NCI-H2227 (cell line): ENCODE results near the gene EEF1B2.
"Not testable (repeated sequence)": the region's sequence is repeated elsewhere in the genome, so short reads cannot be mapped to it uniquely, and the experiment has no call there.

ENCODE experiments used
- DNase-seq: peaks from one replicate; lab custom pipeline; 2025; ENCODE audit not compliant: unreplicated experiment; lab: John Stamatoyannopoulos, UW

The EEF1B2 gene

GRCh38 chr2:206163251-206163880 lies 3.7 kb downstream of the EEF1B2 start:
- no peak for DNase-seq

- DNase-seq = peak; percentile 79
These were observed 4.7 kb downstream of the EEF1B2 start for GRCh38 chr2:206164261-206164862.

GRCh38 chr2:206168230-206168629 lies 8.5 kb downstream of the EEF1B2 start:
- DNase-seq = not testable (repeated sequence)

GRCh38 chr2:206171624-206172397 lies 12.1 kb downstream of the EEF1B2 start:
- DNase-seq = not testable (repeated sequence)

- no peak for DNase-seq
These were observed 13.5 kb downstream of the EEF1B2 start for GRCh38 chr2:206173147-206173546.

- DNase-seq = no peak
These were observed 16.4 kb downstream of the EEF1B2 start for GRCh38 chr2:206176121-206176520.

- no peak for DNase-seq
These were observed 17.2 kb downstream of the EEF1B2 start for GRCh38 chr2:206176901-206177300.

- not testable (repeated sequence) for DNase-seq
These were observed 21.8 kb downstream of the EEF1B2 start for GRCh38 chr2:206181526-206181925.

- no peak for DNase-seq
These were observed 30.0 kb downstream of the EEF1B2 start for GRCh38 chr2:206189691-206190090.

GRCh38 chr2:206190111-206190510 lies 30.4 kb downstream of the EEF1B2 start:
- DNase-seq = no peak

GRCh38 chr2:206190689-206191088 lies 31.0 kb downstream of the EEF1B2 start:
- DNase-seq = no peak

GRCh38 chr2:206192157-206192556 lies 32.5 kb downstream of the EEF1B2 start:
- no peak for DNase-seq

GRCh38 chr2:206193671-206194357 lies 34.1 kb downstream of the EEF1B2 start:
- no peak for DNase-seq

- no peak for DNase-seq
These were observed 39.0 kb downstream of the EEF1B2 start for GRCh38 chr2:206198677-206199076.

GRCh38 chr2:206201075-206201848 lies 41.6 kb downstream of the EEF1B2 start:
- DNase-seq = no peak

GRCh38 chr2:206202446-206202845 lies 42.8 kb downstream of the EEF1B2 start:
- no peak for DNase-seq

GRCh38 chr2:206203331-206203730 lies 43.6 kb downstream of the EEF1B2 start:
- DNase-seq = no peak

- DNase-seq = no peak
These were observed 45.0 kb downstream of the EEF1B2 start for GRCh38 chr2:206204710-206205109.

- DNase-seq = not testable (repeated sequence)
These were observed 47.6 kb downstream of the EEF1B2 start for GRCh38 chr2:206207316-206207715.

GRCh38 chr2:206208900-206209299 lies 49.2 kb downstream of the EEF1B2 start:
- no peak for DNase-seq
